Renal cortex interstitium (tissue), 11 donors: ENCODE results near the gene EEF1A1. TPM values are rescaled to one million over a fixed set of nuclear protein-coding genes. Genes with fewer than 3 reads are reported as not detected.
"Not testable (repeated sequence)": the region's sequence is repeated elsewhere in the genome, so short reads cannot be mapped to it uniquely, and the experiment has no call there.

Source experiments
- DNase-seq, 11 donors: peaks; one replicate each; pipeline ENCODE4 v3.0.0-alpha.2; 2013; ENCODE audit warnings: low read depth in 9 of 11, low spot score in 4 of 11; ENCODE audit errors: extremely low read depth in 1 of 11
- polyA plus RNA-seq, 3 donors: library from polyadenylated mRNA; unstranded; fragments of 120-200 nt; gene quantifications; one replicate each; pipeline ENCODE4 v1.2.1, GENCODE V29; 2013; ENCODE audit not compliant: insufficient read length in 3 of 3

Gene EEF1A1
- polyA plus RNA-seq, 3 donors: 18,648 to 21,809 (median 18,824) TPM

DNA sequence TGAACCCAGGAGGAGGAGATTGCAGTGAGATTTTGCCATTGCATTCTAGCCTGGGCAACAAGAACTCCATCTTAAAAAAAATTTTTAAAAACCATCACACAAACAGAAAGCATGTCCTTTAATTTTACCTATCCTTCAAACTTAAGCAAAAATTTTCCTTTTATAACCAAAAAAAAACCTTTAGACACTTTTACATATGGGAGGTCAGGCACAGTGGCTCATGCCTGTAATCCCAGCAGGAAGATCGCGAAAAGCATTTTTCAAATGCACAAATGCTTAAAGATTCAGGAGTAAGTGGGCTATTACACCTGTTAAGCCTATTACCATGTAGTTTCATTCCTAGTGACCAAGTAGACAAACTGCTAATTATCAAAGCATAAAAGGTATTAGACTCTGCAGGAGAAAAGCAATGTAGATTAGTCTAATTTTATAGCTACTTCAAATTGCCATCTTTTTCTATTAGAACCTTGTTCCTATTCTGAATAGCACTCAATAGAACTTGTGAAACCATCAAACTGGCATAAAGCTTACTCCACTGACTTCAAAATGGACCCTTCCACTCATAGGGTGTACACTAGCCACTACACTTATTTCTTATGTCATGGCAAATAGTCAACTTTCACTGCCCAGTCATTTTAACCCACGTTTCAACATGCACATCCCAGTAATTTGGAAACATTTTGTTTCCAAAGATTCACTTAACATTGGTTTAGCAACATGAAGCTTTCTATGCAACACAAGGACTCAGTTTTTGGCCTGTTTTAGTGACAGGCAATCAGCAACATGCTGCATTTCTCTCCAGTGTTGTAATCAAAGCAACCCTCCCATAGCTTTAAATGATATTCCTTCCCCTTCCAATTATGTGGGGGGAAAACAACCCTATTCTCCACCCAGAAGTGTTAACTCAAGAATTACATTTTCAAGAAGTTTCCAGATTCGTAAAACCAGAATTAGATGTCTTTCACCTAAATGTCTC, 4.0 kb downstream of the EEF1A1 start:
- no peak for DNase-seq

DNA sequence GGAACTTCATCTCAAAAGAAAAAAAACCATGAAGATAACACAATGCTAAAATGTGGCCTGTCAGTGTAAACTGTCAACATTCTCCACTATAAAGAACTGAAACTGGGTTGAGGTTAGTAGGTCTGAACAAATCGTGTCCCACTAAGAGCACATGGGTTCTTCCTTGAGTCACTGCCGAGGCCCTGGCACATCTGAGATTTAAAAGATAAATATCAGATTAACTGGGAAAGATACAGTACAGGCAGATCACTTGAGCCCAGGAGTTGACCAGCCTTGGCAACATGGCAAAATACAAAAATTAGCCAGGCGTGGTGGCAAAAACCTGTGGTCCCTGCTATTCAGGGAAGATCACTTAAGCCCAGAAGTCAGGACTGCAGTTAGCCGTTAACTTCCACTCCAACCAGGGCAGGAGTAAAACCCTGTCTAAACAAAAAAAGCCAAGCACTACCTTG, 5.6 kb downstream of the EEF1A1 start:
- DNase-seq: no peak

DNA sequence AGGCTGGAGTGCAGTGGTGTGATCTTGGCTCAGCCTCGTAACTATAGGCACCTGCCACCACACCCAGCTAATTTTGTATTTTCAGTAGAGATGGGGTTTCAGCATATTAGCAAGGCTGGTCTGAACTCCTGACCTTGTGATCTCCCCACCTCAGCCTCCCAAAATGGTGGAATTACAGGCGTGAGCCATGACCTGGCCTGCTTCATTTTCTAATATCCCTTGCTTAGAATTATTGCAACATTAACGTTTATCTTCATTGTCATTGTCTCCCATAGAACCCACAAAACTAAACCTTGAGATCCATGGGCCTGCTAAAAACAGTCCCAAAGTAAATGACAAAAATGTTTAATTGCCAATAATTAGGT, 6.1 kb downstream of the EEF1A1 start:
- DNase-seq: no peak

DNA sequence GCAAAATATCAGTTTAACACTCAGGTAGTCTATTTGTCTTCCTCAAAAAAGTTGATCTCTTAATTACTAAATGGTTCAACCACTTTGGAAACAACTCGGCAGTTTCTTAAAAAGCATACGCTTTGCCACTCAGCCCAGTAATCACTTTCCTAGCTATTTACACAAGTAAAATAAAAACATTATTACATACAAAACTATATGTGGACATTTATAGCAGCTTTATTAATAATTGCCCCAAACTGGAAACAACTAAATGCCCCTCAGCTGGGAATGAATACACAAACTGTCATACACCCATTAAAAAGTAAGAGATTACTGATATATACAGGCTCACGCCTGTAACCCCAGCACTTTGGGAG, 7.4 kb downstream of the EEF1A1 start:
- no peak for DNase-seq

DNA sequence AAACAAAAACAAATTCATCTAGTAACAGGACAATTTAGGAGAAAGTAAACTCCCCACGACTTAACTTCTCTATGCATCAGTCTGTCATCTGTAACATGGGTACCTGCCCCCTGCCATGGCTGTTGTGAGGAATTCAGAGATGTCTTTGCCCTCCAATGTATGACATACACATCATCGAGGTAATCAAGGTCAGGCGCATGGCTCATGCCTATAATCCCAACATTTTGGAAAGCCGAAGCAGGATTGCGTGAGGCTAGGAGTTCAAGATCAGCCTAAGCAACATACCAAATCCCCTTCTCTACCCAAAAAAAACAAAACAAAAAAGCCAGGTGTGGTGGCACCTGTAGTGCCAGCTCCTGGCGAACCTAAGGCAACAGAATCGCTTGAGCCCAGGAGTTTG, 9.0 kb downstream of the EEF1A1 start:
- no peak for DNase-seq

DNA sequence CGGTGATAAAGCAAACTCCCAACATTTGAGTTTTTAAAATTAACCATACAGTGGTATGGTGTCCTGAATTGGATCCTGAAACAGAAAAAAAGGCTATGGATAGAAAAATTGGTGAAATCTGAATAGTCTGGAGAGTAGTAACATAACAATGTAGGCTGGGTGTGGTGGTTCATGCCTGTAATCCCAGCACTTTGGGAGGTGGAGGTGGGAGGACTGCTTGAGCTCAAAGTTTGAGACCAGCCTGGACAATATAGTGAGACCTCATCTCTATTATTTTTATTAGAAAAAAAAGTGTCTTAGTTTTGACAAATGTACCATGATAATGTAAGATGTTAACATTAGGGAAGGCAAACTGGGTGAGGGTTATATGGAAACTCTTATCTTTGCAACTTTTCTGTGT, 11.0 kb downstream of the EEF1A1 start:
- no peak for DNase-seq

DNA sequence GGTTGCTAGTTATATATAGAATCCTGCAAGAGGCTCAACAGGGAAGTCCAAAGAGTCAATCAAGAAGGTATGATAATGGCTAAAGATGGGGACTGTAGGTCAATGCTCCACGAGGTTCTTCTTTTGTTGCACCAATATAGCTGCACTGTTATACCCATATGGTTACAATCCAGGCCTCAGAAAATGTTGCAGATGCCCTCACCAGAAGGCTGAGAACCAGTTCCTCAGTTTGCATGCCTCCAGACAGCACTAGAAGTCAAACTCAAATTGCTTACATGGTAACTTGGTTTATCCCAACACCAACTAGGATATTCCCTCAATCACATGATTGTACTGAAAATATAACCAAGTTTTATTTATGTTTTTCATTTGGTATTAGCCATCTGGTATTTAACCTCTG, 12.1 kb downstream of the EEF1A1 start:
- no peak for DNase-seq

DNA sequence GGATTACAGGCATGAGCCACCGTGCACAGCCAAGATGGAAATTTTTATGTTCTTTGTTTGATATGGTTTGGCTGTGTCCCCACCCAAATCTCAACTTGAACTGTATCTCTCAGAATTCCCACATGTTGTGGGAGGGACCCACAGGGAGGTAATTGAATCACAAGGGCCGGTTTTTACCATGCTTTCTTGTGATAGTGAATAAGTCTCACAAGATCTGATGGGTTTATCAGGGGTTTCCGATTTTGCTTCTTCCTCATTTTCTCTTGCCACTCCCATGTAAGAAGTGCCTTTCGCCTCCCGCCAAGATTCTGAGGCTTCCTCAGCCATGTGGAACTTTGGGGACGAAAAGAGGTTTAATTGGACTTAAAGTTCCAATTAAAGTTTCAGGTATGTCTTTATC, 14.6 kb downstream of the EEF1A1 start:
- no peak for DNase-seq

DNA sequence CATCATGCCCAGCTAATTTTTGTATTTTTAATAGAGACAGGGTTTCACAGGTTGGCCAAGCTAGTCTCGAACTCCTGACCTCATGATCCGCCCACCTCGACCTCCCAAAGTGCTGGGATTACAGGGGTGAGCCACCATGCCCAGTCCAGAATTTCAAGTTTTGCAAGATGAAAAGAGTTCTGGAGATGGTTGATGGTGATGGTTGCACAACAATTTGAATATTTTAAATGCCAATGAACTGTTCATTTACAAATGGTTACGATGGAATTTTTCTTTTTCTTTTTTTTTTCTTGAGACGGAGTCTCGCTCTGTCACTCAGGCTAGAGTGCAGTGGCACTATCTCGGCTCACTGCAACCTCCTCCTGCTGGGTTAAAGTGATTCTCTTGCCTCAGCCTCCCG, 15.1 kb downstream of the EEF1A1 start:
- not testable (repeated sequence) for DNase-seq

DNA sequence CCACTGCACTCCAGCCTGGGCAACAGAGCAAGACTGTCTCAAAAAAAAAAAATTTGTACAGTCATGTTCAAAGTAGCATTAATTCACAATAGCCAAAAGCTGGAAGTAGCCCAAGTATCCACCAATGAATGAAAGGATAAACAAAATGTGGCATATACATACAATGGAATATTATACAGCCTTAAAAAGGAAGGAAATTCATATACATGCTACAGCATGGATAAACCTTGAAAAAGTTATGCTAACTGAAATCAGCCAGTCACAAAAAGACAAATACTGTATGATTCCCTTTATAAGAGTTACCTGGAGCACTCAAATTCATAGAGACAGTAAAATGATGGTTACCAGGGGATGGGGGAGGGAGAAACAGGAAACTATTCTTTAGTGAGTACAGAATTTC, 15.7 kb downstream of the EEF1A1 start:
- no peak for DNase-seq

DNA sequence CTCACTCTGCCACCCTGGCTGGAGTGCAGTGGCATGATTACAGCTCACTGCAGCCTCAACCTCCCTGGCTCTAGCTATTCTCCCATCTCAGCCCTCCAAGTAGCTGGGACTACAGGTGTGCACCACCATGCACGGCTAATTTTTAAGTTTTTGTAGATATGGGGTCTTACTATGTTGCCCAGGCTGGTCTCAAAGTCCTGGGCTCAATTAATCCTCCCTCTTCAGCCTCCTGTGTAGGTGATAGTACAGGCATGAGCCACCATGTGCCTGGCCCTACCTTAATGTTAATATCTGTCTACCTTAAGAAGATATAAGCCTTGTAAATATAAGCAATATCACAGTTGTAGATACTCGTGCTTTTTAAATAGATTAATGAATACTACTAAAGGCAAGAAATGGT, 16.7 kb downstream of the EEF1A1 start:
- no peak for DNase-seq

DNA sequence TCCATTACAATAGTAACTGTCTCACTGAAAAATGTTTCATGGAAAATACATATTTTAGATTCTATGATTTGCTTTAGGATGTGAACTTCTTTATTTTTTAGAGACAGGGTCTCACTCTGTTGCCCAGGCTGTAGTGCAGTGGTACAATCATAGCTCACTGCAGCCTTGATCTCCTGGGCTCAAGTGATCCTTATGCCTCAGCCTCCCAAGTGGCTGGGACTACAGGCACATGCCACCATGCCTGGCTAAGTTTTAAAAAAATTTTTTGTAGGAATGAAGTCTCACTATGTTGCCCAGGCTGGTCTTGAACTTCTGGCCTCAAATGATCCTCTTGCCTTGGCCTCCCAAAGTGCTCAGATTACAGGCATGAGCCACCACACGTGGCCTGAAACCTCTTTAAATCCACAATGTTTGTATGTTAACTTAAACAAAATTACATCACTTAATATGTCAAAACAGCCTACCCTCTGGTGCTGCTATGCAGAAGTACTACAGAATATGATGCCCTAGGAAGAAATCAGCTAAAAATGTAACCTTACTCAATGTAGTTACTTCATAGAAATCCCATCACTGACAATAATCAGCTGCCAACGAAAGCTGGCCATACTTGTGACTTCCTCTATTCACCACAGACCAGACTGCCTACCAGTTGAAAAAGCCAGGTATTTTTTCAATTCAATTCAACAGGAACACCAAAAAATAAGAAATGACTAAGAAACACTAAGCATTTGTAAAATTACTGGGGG, 17.6 kb downstream of the EEF1A1 start:
- DNase-seq: no peak

DNA sequence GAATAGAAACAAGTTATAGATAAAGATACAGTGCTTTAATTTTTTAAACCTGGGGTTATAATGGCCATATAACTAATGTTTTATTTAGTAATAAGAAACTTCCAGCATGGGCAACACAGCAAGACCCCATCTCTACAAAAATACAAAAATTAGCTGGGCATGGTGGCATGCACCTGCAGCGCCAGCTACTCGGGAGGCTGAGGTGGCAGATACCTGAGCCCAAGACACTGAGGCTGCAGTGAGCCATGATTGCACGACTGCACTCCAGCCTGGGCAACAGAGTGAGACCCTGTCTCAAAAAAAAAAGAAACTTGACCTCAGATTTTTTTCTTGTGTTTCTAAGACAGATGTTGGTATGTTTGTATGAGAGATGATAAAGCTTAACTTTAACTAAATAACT, 22.9 kb downstream of the EEF1A1 start:
- DNase-seq: no peak

DNA sequence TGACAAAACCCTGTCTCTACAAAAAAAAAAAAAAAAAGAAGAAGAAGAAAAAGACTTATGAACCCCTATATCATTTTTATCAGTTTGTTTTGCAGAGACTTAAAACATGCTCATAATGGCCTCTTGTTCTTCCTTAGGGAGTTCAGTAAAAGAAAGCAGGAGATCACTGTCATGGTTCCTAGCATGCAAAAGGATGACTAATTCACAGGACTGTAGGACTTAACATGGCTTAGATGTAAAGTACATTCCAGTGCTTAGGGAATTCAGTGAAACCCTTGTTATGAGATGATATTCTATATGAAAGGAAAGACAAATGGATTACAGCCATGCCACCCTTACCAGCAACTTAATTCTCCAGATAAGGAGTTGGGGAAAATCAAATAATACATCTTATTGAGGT, 29.5 kb downstream of the EEF1A1 start:
- DNase-seq: no peak

DNA sequence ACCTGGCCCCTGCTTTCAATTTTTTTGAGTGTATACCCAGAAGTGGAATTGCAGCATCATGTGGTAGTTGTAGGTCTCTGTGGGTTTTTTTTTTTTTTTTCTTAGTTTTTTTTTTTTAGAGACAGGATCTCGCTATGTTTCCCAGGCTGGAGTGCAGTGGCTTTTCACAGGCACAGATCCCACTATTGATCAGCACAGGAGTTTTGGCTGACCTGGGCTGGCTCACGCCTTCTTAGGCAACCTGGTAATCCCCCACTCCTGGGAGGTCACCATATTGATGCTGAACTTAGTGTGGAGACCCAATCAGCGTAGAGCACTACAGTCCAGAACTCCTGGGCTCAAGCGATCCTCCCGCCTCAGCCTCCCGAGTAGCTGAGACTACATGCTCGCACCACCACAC, 33.4 kb downstream of the EEF1A1 start:
- DNase-seq: no peak

DNA sequence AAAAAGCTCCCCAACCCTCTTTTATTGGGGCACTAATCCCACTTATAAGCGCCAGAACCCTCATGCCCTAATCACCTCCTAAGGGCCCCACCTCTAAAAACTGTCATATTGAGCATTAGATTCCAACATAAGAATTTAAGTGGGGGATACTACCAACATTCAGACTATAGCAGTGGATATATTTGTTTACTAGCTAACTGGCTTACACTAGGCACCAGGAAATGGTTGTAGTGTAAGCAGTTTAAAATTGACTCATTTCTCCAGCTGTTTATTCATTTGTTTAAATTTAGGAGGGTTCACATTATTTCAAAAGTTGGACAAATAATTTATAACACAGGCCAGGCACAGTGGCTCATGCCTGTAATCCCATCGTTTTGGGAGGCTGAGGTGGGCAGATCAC, 36.4 kb downstream of the EEF1A1 start:
- no peak for DNase-seq

DNA sequence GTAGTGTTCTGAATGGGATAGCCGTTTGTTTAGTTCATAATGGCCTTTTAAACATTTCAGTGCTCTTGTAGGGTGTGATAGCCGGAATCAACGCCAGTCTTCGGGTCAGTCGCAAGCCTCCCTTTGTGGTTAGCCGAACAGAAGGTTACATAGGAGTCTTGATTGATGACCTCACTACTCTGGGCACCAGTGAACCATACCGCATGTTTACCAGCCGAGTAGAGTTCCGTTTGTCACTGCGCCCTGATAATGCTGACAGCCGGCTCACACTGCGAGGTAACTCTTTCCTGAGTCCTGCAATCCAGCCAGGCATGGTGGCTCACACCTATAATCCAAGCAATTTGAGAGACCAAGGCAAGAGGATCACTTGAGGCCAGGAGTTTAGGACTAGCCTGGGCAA, 38.9 kb downstream of the EEF1A1 start:
- no peak for DNase-seq

DNA sequence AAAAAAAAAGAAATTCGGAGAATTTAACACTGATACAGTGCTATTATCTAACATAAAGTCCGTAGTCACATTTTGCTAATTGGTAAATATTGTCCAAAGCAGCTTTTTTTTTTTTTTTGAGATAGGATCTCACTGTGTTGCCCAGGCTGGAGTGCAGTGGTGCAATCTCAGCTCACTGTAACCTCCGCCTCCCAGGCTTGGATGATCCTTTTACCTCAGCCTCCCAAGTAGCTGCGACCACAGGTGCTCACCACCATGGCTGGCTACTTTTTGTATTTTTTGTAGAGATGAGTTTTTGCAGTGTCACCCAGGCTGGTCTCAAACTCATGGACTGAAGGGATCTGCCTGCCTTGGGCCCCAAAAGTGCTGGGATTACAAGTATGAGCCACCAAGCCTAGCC, 43.4 kb downstream of the EEF1A1 start:
- DNase-seq: no peak

DNA sequence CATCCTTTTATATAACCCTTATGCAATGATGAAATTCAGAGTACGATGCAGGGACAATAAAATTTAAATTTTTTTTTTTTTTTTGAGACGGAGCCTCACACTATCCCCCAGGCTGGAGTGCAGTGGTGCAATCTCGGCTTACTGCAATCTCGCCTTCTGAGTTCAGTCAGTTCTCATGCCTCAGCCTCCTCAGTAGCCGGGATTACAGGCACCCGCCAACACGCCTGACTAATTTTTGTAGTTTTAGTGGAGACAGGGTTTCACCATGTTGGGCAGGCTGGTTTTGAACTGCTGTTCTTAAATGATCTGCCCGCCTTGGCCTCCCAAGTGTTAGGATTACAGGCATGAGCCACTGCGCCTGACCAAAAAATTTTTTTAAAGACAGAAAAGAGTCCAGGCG, 44.1 kb downstream of the EEF1A1 start:
- DNase-seq: no peak

DNA sequence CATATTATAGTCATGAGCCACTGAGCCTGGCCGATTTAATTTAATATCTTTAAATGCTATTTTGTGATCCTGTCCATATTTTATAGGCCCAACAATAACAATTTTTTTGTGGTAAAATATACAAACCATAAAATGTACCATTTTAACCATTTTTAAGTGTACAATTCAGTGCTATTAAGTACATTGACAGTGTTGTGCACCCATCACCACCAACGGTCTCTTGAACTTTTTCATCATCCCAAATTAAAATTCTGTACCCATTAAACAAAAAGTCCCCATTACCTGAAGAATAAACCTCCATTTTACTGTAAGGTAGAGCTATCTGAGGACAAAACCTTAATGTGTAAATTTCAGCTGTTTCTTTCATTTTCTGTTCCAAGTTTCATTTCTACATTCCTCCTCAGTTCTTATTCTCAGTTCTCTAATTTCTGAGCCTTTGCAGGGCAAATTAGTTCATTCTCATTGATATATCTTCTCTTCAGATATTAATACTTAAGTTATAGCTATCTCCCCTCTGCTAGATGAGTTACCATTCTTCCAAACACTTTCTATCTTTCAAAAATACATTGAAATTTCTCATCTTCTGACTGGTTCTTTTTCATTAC, 49.0 kb downstream of the EEF1A1 start:
- no peak for DNase-seq
